ENCODE results near the gene TFG.
"Not testable (repeated sequence)": the region's sequence is repeated elsewhere in the genome, so short reads cannot be mapped to it uniquely, and the experiment has no call there.

TFG gene

DNA sequence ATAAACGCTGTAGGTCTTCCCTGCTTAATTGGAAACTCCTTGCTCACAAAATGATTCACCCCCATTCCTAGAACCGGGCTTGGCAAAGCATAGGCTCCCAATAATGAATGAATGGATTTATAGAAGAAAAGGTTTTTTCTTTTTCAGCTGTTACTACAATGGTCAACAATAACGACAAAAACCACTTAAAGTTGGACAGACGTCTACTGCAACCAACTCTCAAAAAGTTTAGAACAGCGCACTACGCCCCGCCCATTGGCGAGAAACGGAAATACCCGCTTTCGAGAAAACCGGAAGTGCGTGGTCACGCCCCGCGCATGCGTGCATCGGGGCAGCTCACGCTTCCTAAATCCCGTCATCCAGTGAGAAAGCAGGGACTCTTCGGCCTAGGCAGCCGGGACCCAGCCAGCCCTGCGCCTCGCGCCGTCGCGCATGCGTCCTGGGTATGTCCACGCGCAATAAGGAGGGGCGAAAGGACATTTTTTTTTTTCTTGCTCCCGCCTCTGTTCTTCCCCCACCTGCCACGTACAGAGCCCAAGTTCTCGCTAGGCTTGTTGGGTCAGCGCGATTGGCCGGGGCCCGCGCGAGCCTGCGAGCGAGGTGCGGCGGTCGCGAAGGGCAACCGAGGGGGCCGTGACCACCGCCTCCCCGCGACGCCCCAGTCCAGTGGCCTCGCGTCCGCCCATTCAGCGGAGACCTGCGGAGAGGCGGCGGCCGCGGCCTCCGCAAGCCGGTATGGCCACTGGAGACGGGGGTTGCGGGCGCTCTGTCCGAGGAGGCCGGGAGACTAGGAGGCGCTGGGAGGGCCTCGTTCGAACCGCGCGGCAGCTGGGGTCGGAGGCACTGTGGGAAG, at the start of gene TFG:
TSS of gene TFG (plus strand) at position 506 of the 853 bp plus-strand sequence. CDS start 4,192 bp downstream, outside the sequence.
- DNase-seq: peak; percentile 93 to 99

GRCh38 chr3:100661294-100661693, 48.0 kb upstream of the TFG start:
- DNase-seq: not testable (repeated sequence)

DNA sequence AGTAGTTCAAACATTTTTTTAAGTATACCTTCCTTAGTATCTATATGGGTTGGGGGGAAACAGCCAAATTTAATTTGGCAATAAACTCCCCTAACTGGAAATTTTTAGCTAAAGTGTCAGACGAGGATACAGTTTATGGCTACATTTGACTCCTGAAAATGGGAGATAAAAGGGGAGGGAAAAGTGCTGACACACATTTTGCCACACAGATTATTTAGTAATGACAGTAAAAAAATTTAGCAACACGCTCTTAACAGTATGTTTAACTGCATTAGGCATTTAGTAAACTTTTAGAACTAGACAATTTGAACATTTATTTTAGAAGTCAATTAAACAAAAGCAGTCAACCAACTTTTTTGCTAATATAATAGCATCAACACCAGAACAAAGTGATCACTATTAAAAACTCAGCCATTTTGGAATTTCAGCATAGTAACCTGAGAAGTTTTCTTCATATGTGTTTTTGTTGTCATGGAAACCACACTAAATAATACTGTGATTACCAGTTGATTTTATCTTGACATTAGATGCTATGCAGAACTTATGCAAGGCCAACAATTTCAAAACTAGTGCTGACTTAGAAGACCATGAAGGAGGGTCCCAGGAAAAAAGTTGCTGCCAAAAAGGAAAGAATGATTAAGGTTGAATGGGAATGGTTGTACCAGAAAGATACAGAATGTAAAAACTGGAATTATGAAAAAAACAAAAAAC, 47.0 kb upstream of the TFG start:
- DNase-seq: no peak

DNA sequence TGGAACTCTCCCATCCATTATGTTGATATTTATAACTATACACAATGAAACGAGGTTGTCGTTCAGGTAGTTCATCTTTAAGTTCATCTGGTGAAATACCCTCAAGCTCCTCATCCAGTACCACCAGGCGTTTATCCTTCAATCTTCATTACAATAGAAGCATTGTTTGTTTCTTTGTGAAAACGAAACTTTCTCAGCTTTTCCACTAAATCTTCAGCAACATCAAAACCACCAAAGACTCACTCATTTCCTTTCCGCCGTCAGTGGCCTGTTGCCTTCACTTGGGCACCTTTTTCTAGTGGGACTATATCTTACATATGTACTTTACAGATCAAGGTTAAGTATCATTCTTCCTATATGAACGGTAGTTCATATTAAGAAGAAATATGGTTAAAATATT, 44.1 kb upstream of the TFG start:
- DNase-seq: no peak

- not testable (repeated sequence) for DNase-seq
Measured at GRCh38 chr3:100666699-100667098, 42.6 kb upstream of the TFG start.

DNA sequence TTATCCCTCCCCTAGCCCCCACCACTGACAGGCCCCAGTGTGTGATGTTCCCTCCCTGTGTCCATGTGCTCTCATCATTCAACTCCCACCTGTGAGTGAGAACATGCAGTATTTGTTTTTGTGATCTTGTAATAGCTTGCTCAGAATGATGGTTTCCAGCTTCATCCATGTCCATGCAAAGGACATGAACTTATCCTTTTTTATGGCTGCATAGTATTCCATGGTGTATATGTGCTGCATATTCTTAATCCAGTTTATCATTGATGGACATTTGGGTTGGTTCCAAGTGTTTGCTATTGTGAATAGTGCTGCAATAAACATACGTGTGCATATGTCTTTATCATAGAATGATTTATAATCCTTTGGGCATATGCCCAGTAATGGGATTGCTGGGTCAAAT, 42.0 kb upstream of the TFG start:
- not testable (repeated sequence) for DNase-seq

DNA sequence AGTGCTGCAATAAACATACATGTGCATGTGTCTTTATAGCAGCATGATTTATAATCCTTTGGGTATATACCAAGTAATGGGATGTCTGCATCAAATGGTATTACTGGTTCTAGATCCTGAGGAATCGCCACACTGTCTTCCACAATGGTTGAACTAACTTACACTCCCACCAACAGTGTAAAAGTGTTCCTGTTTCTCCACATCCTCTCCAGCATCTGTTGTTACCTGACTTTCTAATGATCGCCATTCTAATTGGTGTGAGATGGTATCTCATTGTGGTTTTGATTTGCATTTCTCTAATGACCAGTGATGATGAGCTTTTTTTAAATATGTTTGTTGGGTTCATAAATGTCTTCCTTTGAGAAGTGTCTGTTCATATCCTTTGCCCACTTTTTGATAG, 38.3 kb upstream of the TFG start:
- DNase-seq: not testable (repeated sequence)

- DNase-seq: no peak
Measured at GRCh38 chr3:100681496-100681895, 27.8 kb upstream of the TFG start.

DNA sequence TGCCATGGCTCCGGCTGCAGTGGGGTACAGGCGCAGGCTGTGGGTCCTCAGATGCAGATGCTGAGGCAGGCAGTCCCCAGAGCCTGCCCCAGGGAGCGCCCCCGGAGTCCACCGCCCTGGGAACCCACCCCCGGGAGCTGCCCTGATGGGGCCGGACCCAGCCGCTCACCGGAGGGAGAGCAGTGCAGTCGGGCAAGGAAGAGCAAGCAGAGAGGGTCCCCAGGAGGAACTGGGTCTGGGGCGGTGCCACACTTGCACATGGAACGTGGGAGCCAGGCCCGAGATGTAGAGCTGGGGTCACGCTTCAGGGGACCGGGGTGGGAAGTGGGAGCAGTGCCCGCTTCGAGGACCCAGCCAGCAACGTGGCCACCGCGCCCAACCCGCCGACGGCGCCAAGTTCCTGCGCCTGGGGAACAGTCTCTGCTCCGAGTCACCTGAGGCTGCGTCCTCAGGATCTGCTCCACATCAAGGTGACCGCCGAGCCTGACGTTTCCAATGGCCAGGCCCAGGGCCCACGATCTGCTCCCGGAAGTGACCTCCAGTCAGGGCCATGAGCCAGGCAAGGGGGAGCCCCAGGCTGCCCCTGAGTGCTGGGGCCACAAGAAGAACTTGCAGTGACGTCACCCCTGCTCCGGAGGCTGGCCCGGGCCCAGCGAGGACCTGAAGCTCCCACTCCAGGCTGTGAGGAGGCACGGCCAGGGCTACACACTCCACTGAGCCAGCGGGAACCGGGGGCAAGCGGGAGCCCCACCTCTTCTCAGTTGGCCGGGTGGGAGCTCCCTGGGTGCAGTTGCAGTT, 27.0 kb upstream of the TFG start:
- DNase-seq: no peak

- no peak for DNase-seq
Measured at GRCh38 chr3:100682854-100683760, 26.2 kb upstream of the TFG start.

DNA sequence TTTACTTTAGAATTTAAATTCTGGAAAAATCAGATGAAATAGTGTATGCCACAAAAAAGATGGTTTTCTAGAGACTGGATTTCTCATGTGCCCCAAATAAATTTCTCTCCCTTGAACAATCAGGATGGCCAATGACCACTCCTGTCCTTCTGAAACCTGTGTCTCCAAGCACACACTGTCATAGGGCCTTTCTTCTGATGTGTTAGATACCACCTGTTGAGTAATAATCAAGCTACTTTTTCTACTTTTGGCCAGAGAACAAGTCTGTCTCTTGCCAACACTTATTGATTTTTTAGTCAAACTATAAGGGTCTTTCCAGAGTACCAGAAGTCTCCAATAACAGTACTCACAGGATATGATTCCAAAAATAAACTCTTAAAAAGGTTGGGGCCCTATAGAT, 16.1 kb upstream of the TFG start:
- no peak for DNase-seq

DNA sequence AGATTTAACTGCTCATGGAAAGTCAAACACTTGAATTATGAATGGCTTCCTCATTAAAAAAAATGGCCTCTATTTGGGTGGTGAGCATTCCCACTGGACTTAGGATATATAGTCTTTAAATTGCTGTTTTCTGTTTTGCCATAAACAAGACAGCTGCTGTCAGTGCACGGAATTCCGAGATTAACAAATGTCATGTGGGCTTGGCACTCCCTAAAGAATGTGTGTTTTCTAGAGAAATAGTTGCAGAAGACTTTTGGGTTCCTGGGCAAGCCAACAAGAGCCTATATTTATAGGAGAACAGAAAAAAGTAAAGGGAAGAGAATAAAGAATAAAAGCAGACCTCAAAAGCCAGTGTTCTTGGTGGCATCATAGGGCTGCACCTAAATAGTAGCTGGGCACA, 13.6 kb upstream of the TFG start:
- no peak for DNase-seq

- DNase-seq: no peak
Measured at GRCh38 chr3:100696161-100696560, 13.1 kb upstream of the TFG start.

DNA sequence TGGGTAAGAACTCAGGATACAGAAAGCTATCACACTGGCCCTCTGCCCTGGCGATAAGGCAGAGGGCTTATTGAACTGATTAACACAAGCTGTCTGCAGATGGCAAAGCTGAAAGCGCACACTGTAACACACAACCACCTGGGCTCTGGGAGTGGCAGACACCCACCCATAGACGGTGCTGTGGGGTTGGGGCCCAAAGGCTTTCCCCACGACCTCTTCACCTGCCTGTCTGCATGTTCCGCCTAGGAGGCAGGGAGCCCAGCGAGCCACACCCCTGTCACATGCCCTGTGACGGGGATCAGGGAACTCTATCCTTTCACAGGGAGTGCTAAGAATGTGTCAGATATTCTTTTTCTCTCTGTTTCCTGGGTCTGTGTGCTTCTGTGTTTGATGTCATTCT, 12.1 kb upstream of the TFG start:
- DNase-seq: no peak

DNA sequence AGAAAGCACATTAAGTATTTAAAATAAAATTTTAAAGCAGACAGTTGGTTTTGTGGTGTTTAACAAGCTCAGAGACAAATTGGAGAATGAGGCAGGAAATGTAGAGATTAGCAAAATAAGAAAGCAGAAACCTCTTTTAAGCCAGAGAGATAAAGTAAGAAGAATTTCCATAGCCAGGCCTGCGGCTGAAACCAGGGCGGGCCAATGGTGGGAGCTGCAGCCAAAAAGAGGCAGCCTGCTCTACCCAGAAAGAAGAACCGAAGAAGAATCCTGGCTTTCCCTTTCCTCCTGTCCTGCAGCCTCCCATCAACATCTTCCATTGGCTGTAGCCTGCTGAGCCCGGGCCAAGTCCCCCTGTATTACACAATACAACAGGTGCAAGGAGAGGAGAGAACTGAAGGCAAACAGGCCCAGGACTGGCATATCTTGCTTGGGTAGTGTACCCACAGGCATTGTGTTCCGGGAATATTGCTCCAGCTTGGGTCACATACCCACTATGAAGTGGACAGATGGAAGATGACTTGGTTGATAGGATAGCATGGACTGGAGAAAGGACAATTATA, 11.5 kb upstream of the TFG start:
- no peak for DNase-seq

DNA sequence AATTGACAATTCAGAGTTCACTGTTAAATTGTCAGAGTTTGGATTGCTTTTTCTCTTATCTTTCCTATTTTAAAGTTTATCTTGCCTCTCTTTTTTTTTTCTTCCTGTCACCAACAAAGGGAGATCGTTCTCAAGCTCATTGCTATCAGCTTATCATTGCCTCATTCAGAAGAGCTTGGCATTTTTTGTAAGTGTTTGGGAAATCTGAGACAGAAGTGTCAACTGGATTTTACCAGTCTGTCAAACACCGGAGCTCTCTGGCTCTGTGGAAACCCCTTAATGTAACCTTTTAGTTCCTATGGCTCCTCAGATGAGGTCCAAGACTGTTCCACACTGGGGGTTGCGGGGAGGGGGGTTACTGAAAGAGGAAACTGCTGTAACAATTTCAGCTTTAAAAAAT, 10.6 kb upstream of the TFG start:
- no peak for DNase-seq

GRCh38 chr3:100700708-100701107, 8.6 kb upstream of the TFG start:
- no peak for DNase-seq

DNA sequence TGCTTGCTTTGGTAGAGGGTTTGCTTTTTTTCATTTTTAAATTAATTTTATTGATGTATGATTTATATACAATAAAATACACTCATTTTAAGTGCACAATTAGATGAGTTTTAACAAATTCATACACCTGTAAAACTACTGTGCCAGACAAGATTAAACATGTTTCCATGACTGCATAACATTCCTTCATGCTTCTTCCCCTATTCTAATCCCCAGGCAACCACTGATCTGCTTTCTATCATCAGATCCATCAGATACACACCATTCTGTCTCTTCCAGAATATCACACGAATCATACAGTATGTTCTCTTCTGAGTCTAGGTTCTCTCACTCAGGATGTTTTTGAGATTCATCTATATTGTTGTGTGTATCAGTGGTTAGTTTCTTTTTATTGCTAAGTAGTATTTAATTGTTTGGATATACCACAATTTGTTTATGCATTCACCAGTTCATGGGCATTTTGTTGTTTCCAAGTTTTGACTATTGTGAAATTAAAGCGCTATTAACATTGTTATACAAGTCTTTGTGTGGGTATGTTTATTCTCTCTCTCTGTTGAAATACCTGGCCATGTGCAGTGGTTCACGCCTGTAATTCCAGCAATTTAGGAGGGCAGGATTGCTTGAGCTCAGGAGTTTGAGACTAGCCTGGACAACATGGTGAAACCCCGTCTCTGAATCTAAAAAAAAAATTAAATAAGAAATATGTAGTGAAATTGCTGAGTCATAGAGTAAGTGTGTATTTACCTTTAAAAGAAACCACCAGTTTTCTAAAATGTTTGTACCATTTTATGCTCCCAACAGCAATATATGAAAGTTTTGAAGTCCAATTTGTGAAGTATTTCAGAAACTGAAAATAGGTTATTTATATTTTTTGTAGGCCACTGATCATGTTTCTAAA, 7.0 kb upstream of the TFG start:
- no peak for DNase-seq

GRCh38 chr3:100702980-100703345, 6.3 kb upstream of the TFG start:
- DNase-seq: no peak

DNA sequence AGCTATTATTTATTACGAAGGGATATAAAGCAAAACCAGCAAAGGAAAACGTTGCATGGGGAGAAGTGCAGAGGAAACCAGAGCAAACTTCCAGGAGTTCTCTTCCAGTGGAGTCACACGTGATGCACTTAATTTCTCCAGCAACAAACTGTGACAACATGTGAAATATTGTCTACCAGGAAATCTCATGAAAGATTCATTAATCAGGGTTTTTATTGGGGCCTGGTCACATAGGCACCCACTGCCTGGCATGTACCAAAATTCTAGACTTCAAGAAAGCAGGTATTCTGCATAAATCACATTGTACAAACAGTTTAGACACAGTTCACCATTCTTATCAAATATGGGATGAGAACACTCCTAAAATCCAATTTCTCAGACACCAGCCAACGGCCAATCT, 5.4 kb upstream of the TFG start:
- DNase-seq: no peak

- DNase-seq: no peak
Measured at GRCh38 chr3:100706365-100706764, 2.9 kb upstream of the TFG start.
